ENCODE measurements around the gene ETV3. TPM values are rescaled to one million over a fixed set of nuclear protein-coding genes. Genes with fewer than 3 reads are reported as not detected.

ETV3 gene
- total and polyA plus RNA-seq, 4 donors = 12.0 to 15.5 (median 13.2) TPM

GRCh38 chr1:157153746-157154145 is 15.6 kb upstream of the ETV3 start:
- Histone ChIP-seq H3K27ac (ENCODE audit: low read depth, low read length) (no peak overlapping the region), H3K4me3 (ENCODE audit: low read depth, low read length) (no peak overlapping the region)
- WGBS (ENCODE audit: insufficient coverage) = no CpG with 5 or more reads among the region's 1 CpG

GRCh38 chr1:157152510-157152909 is 14.3 kb upstream of the ETV3 start:
- Histone ChIP-seq H3K4me1 (ENCODE audit: control insufficient read depth, insufficient read depth, low read length) (peaks cover 23% of the 10 kb centered on the region), H3K27me3 (ENCODE audit: control insufficient read depth, insufficient read depth, low read length) (peaks cover 3% of the 10 kb centered on the region), H3K27ac (ENCODE audit: low read depth, low read length) (no peak overlapping the region), H3K4me3 (ENCODE audit: low read depth, low read length) (no peak overlapping the region), H3K9me3 (ENCODE audit: control insufficient read depth, insufficient read depth, low read length) (no peaks in the 10 kb centered on the region), H3K36me3 (ENCODE audit: control insufficient read depth, insufficient read depth, low read length) (no peaks in the 10 kb centered on the region)
- no peak for DNase-seq (ENCODE audit: low read depth in 4 of 6, low spot score in 6 of 6)
- 82% methylated on average over 1 of the region's 2 CpGs for WGBS (ENCODE audit: insufficient coverage)

More at GRCh38 chr1:157153746-157154145, 15.6 kb upstream of the ETV3 start:
- Histone ChIP-seq H3K4me1 (ENCODE audit: control insufficient read depth, insufficient read depth, low read length) (peaks cover 23% of the 10 kb centered on the region), H3K36me3 (ENCODE audit: control insufficient read depth, insufficient read depth, low read length) (no peaks in the 10 kb centered on the region), H3K27me3 (ENCODE audit: control insufficient read depth, insufficient read depth, low read length) (peaks cover 3% of the 10 kb centered on the region), H3K9me3 (ENCODE audit: control insufficient read depth, insufficient read depth, low read length) (no peaks in the 10 kb centered on the region)
- no peak for DNase-seq (ENCODE audit: low read depth in 4 of 6, low spot score in 6 of 6)

- H3K36me3 ChIP-seq (ENCODE audit: control insufficient read depth, insufficient read depth, low read length) = no peaks in the 10 kb centered on the region
- no peak overlapping the region for H3K4me3 ChIP-seq (ENCODE audit: low read depth, low read length)
- no peak for DNase-seq (ENCODE audit: low read depth in 4 of 6, low spot score in 6 of 6)
- 100% methylated on average over 2 of the region's 3 CpGs for WGBS (ENCODE audit: insufficient coverage)
- peaks cover 3% of the 10 kb centered on the region for H3K27me3 ChIP-seq (ENCODE audit: control insufficient read depth, insufficient read depth, low read length)
- no peak overlapping the region for H3K27ac ChIP-seq (ENCODE audit: low read depth, low read length)
- peaks cover 23% of the 10 kb centered on the region for H3K4me1 ChIP-seq (ENCODE audit: control insufficient read depth, insufficient read depth, low read length)
- no peaks in the 10 kb centered on the region for H3K9me3 ChIP-seq (ENCODE audit: control insufficient read depth, insufficient read depth, low read length)
These were observed 13.3 kb upstream of the ETV3 start for GRCh38 chr1:157151506-157151905.

- H3K27ac ChIP-seq (ENCODE audit: low read depth, low read length) = no peak overlapping the region
- no peak overlapping the region for H3K4me3 ChIP-seq (ENCODE audit: low read depth, low read length)
- peaks cover 20% of the 10 kb centered on the region for H3K4me1 ChIP-seq (ENCODE audit: control insufficient read depth, insufficient read depth, low read length)
- no peaks in the 10 kb centered on the region for H3K36me3 ChIP-seq (ENCODE audit: control insufficient read depth, insufficient read depth, low read length)
- no peaks in the 10 kb centered on the region for H3K27me3 ChIP-seq (ENCODE audit: control insufficient read depth, insufficient read depth, low read length)
- 92% methylated on average over 3 of the region's 3 CpGs for WGBS (ENCODE audit: insufficient coverage)
- DNase-seq (ENCODE audit: low read depth in 4 of 6, low spot score in 6 of 6) = no peak
- H3K9me3 ChIP-seq (ENCODE audit: control insufficient read depth, insufficient read depth, low read length) = no peaks in the 10 kb centered on the region
These were observed 12.9 kb upstream of the ETV3 start for GRCh38 chr1:157151073-157151472.

- H3K4me3 ChIP-seq (ENCODE audit: low read depth, low read length) = no peak overlapping the region
These were observed 12.4 kb upstream of the ETV3 start for GRCh38 chr1:157150631-157151030.

GRCh38 chr1:157147906-157148700 is 9.9 kb upstream of the ETV3 start:
- WGBS (ENCODE audit: insufficient coverage) = 72% methylated on average over 6 of the region's 10 CpGs
- no peaks in the 10 kb centered on the region for H3K27me3 ChIP-seq (ENCODE audit: control insufficient read depth, insufficient read depth, low read length)
- no peaks in the 10 kb centered on the region for H3K4me1 ChIP-seq (ENCODE audit: control insufficient read depth, insufficient read depth, low read length)
- no peak for DNase-seq (ENCODE audit: low read depth in 4 of 6, low spot score in 6 of 6)
- no peak overlapping the region for H3K4me3 ChIP-seq (ENCODE audit: low read depth, low read length)
- no peaks in the 10 kb centered on the region for H3K9me3 ChIP-seq (ENCODE audit: control insufficient read depth, insufficient read depth, low read length)
- H3K36me3 ChIP-seq (ENCODE audit: control insufficient read depth, insufficient read depth, low read length) = no peaks in the 10 kb centered on the region
- no peak overlapping the region for H3K27ac ChIP-seq (ENCODE audit: low read depth, low read length)

More at GRCh38 chr1:157150631-157151030, 12.4 kb upstream of the ETV3 start:
- Histone ChIP-seq H3K27ac (ENCODE audit: low read depth, low read length) (no peak overlapping the region), H3K27me3 (ENCODE audit: control insufficient read depth, insufficient read depth, low read length) (no peaks in the 10 kb centered on the region), H3K9me3 (ENCODE audit: control insufficient read depth, insufficient read depth, low read length) (no peaks in the 10 kb centered on the region), H3K4me1 (ENCODE audit: control insufficient read depth, insufficient read depth, low read length) (peaks cover 15% of the 10 kb centered on the region), H3K36me3 (ENCODE audit: control insufficient read depth, insufficient read depth, low read length) (no peaks in the 10 kb centered on the region)
- WGBS (ENCODE audit: insufficient coverage) = 100% methylated on average over 3 of the region's 6 CpGs
- DNase-seq (ENCODE audit: low read depth in 4 of 6, low spot score in 6 of 6) = no peak

GRCh38 chr1:157147037-157147436 is 8.8 kb upstream of the ETV3 start:
- Histone ChIP-seq H3K9me3 (ENCODE audit: control insufficient read depth, insufficient read depth, low read length) (no peaks in the 10 kb centered on the region), H3K4me3 (ENCODE audit: low read depth, low read length) (no peak overlapping the region), H3K36me3 (ENCODE audit: control insufficient read depth, insufficient read depth, low read length) (no peaks in the 10 kb centered on the region), H3K4me1 (ENCODE audit: control insufficient read depth, insufficient read depth, low read length) (no peaks in the 10 kb centered on the region), H3K27me3 (ENCODE audit: control insufficient read depth, insufficient read depth, low read length) (no peaks in the 10 kb centered on the region), H3K27ac (ENCODE audit: low read depth, low read length) (no peak overlapping the region)
- no peak for DNase-seq (ENCODE audit: low read depth in 4 of 6, low spot score in 6 of 6)
- no CpG with 5 or more reads among the region's 1 CpG for WGBS (ENCODE audit: insufficient coverage)

GRCh38 chr1:157146244-157146643 is 8.0 kb upstream of the ETV3 start:
- DNase-seq (ENCODE audit: low read depth in 4 of 6, low spot score in 6 of 6) = no peak
- Histone ChIP-seq H3K4me3 (ENCODE audit: low read depth, low read length) (no peak overlapping the region), H3K27me3 (ENCODE audit: control insufficient read depth, insufficient read depth, low read length) (no peaks in the 10 kb centered on the region), H3K9me3 (ENCODE audit: control insufficient read depth, insufficient read depth, low read length) (no peaks in the 10 kb centered on the region), H3K36me3 (ENCODE audit: control insufficient read depth, insufficient read depth, low read length) (no peaks in the 10 kb centered on the region), H3K27ac (ENCODE audit: low read depth, low read length) (no peak overlapping the region), H3K4me1 (ENCODE audit: control insufficient read depth, insufficient read depth, low read length) (no peaks in the 10 kb centered on the region)
- WGBS (ENCODE audit: insufficient coverage) = 71% methylated on average over 1 of the region's 3 CpGs

- Histone ChIP-seq H3K27me3 (ENCODE audit: control insufficient read depth, insufficient read depth, low read length) (no peaks in the 10 kb centered on the region), H3K4me3 (ENCODE audit: low read depth, low read length) (no peak overlapping the region), H3K4me1 (ENCODE audit: control insufficient read depth, insufficient read depth, low read length) (no peaks in the 10 kb centered on the region), H3K9me3 (ENCODE audit: control insufficient read depth, insufficient read depth, low read length) (no peaks in the 10 kb centered on the region), H3K36me3 (ENCODE audit: control insufficient read depth, insufficient read depth, low read length) (no peaks in the 10 kb centered on the region), H3K27ac (ENCODE audit: low read depth, low read length) (no peak overlapping the region)
- DNase-seq (ENCODE audit: low read depth in 4 of 6, low spot score in 6 of 6) = no peak
- WGBS (ENCODE audit: insufficient coverage) = no CpG with 5 or more reads among the region's 1 CpG
These were observed 6.9 kb upstream of the ETV3 start for GRCh38 chr1:157145076-157145475.

- DNase-seq (ENCODE audit: low read depth in 4 of 6, low spot score in 6 of 6) = no peak
- Histone ChIP-seq H3K9me3 (ENCODE audit: control insufficient read depth, insufficient read depth, low read length) (no peaks in the 10 kb centered on the region), H3K4me3 (ENCODE audit: low read depth, low read length) (no peak overlapping the region), H3K27me3 (ENCODE audit: control insufficient read depth, insufficient read depth, low read length) (no peaks in the 10 kb centered on the region), H3K36me3 (ENCODE audit: control insufficient read depth, insufficient read depth, low read length) (no peaks in the 10 kb centered on the region), H3K4me1 (ENCODE audit: control insufficient read depth, insufficient read depth, low read length) (no peaks in the 10 kb centered on the region), H3K27ac (ENCODE audit: low read depth, low read length) (no peak overlapping the region)
- WGBS (ENCODE audit: insufficient coverage) = 78% methylated on average over 1 of the region's 1 CpG
These were observed 6.3 kb upstream of the ETV3 start for GRCh38 chr1:157144509-157144908.

All from spinal cord (tissue), 10 donors.